ENCODE results near the gene S100A2. TPM values are rescaled to one million over a fixed set of nuclear protein-coding genes. Genes with fewer than 3 reads are reported as not detected.

Gene S100A2
- total and polyA plus RNA-seq, 2 of the 13 experiments (the other 11 are each of a cell fraction or from before 2014, with no cell fraction given): 1.2 TPM

DNA sequence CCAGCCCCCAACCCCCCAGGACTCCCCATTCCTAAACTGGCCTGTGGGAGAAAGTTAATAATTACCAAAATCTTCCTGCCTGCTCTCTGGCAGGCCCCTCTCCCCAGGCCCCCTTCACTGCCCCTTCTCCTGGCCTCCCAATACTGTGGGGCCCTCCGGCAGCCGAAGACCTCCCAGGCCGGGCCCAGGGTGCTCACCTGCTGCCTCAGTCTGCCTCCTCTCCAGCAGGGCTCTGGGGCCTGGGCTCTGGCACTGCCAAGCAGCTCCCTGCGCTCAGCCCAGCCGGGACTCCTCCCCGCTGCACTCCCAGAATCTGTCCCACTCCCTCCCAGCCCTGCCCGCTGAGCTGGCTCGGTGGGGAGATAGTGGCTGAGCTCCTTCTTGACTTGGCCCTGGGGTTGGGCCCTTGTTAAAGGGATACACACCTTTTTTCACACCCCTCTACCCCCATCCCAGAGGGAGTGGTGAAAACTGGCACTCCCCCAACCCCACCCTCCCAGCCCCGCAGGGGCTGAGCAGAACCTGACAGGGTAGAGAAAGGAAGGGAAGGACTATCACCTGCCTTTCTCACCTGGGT, 47.2 kb upstream of the S100A2 start, which contains the start of gene S100A16 (continued):
- TF ChIP-seq, protein P1, sequence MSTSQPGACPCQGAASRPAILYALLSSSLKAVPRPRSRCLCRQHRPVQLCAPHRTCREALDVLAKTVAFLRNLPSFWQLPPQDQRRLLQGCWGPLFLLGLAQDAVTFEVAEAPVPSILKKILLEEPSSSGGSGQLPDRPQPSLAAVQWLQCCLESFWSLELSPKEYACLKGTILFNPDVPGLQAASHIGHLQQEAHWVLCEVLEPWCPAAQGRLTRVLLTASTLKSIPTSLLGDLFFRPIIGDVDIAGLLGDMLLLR (CRISPR knock-in tag; IDR thresholded peaks at IDR 0.05): no peak
- TF ChIP-seq ZNF224 (CRISPR knock-in tag; IDR thresholded peaks at IDR 0.05) (0 out of 2 replicates have a peak, but pooled peaks have one; percentile 47), HNF4A (CRISPR knock-in tag; IDR thresholded peaks at IDR 0.05) (0 out of 2 replicates have a peak, but pooled peaks have one; percentile 12), KLF9 (CRISPR knock-in tag; IDR thresholded peaks at IDR 0.05; ENCODE audit: low read depth) (no peak), ZNF274 (CRISPR knock-in tag; IDR thresholded peaks at IDR 0.05) (0 out of 2 replicates have a peak, but pooled peaks have one; percentile 24), EHMT2 (IDR thresholded peaks at IDR 0.05; ENCODE audit: borderline replicate concordance, low read depth, low read length) (no peak), ZFY (CRISPR knock-in tag; IDR thresholded peaks at IDR 0.05) (peak; percentile 82), KMT2B (CRISPR knock-in tag; IDR thresholded peaks at IDR 0.05) (no peak), TBP (CRISPR knock-in tag; IDR thresholded peaks at IDR 0.05) (no peak), SMARCC2 (IDR thresholded peaks at IDR 0.05) (no peak), TOE1 (CRISPR knock-in tag; IDR thresholded peaks at IDR 0.05) (no peak), ZNF563 (CRISPR knock-in tag; IDR thresholded peaks at IDR 0.05) (no peak), ZNF75D (CRISPR knock-in tag; IDR thresholded peaks at IDR 0.05; ENCODE audit: borderline replicate concordance) (no peak), ZKSCAN1 (IDR thresholded peaks at IDR 0.05; ENCODE audit: low read length) (no peak), MTF2 (CRISPR knock-in tag; IDR thresholded peaks at IDR 0.05; ENCODE audit: borderline replicate concordance) (no peak), IRF2 (CRISPR knock-in tag; IDR thresholded peaks at IDR 0.05) (0 out of 2 replicates have a peak, but pooled peaks have one; percentile 20), PHF21A (CRISPR knock-in tag; IDR thresholded peaks at IDR 0.05) (peak; percentile 70; the same call in 1 of the 2 replicates), ZNF629 (CRISPR knock-in tag; conservative IDR thresholded peaks at IDR 0.05) (0 out of 2 replicates have a peak, but pooled peaks have one; percentile 12)
- TF ChIP-seq, protein P2, sequence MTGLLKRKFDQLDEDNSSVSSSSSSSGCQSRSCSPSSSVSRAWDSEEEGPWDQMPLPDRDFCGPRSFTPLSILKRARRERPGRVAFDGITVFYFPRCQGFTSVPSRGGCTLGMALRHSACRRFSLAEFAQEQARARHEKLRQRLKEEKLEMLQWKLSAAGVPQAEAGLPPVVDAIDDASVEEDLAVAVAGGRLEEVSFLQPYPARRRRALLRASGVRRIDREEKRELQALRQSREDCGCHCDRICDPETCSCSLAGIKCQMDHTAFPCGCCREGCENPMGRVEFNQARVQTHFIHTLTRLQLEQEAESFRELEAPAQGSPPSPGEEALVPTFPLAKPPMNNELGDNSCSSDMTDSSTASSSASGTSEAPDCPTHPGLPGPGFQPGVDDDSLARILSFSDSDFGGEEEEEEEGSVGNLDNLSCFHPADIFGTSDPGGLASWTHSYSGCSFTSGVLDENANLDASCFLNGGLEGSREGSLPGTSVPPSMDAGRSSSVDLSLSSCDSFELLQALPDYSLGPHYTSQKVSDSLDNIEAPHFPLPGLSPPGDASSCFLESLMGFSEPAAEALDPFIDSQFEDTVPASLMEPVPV (CRISPR knock-in tag; IDR thresholded peaks at IDR 0.05): peak; percentile 60; the same call in 1 of the 2 replicates
- TF ChIP-seq, protein P3, sequence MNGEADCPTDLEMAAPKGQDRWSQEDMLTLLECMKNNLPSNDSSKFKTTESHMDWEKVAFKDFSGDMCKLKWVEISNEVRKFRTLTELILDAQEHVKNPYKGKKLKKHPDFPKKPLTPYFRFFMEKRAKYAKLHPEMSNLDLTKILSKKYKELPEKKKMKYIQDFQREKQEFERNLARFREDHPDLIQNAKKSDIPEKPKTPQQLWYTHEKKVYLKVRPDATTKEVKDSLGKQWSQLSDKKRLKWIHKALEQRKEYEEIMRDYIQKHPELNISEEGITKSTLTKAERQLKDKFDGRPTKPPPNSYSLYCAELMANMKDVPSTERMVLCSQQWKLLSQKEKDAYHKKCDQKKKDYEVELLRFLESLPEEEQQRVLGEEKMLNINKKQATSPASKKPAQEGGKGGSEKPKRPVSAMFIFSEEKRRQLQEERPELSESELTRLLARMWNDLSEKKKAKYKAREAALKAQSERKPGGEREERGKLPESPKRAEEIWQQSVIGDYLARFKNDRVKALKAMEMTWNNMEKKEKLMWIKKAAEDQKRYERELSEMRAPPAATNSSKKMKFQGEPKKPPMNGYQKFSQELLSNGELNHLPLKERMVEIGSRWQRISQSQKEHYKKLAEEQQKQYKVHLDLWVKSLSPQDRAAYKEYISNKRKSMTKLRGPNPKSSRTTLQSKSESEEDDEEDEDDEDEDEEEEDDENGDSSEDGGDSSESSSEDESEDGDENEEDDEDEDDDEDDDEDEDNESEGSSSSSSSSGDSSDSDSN (CRISPR knock-in tag; IDR thresholded peaks at IDR 0.05): peak; percentile 71
- TF ChIP-seq, protein P4, sequence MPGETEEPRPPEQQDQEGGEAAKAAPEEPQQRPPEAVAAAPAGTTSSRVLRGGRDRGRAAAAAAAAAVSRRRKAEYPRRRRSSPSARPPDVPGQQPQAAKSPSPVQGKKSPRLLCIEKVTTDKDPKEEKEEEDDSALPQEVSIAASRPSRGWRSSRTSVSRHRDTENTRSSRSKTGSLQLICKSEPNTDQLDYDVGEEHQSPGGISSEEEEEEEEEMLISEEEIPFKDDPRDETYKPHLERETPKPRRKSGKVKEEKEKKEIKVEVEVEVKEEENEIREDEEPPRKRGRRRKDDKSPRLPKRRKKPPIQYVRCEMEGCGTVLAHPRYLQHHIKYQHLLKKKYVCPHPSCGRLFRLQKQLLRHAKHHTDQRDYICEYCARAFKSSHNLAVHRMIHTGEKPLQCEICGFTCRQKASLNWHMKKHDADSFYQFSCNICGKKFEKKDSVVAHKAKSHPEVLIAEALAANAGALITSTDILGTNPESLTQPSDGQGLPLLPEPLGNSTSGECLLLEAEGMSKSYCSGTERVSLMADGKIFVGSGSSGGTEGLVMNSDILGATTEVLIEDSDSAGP (CRISPR knock-in tag; IDR thresholded peaks at IDR 0.05; ENCODE audit: borderline replicate concordance): peak; percentile 98

Measured in HepG2 (cell line).